HUES64 (cell line): Measurements from ENCODE around the gene SAP25.
"Not testable (repeated sequence)": the region's sequence is repeated elsewhere in the genome, so short reads cannot be mapped to it uniquely, and the experiment has no call there.

ENCODE experiments used
- H3K27ac ChIP-seq: 2 replicates; pipeline ENCODE4 v1.7.0; 2013; ENCODE audit warnings: low read depth, low read length, inconsistent platforms
- H3K27me3 ChIP-seq: 2 replicates; pipeline ENCODE4 v1.6.1; 2013; ENCODE audit warnings: mild to moderate bottlenecking, low read length; ENCODE audit not compliant: insufficient read depth
- H3K36me3 ChIP-seq: 2 replicates; pipeline ENCODE4 v1.6.1; 2013; ENCODE audit warnings: mild to moderate bottlenecking, low read length; ENCODE audit not compliant: insufficient read depth
- H3K4me1 ChIP-seq: 2 replicates; pipeline ENCODE4 v1.6.1; 2013; ENCODE audit warnings: mild to moderate bottlenecking, low read length, moderate library complexity; ENCODE audit not compliant: insufficient read depth
- H3K4me3 ChIP-seq: 2 replicates; pipeline ENCODE4 v1.5.1; 2013; ENCODE audit warnings: mild to moderate bottlenecking, low read length, moderate library complexity
- H3K9ac ChIP-seq: 2 replicates; pipeline ENCODE4 v1.6.1; 2013; ENCODE audit warnings: mild to moderate bottlenecking, low read depth, low read length
- H3K9me3 ChIP-seq: 2 replicates; pipeline ENCODE4 v1.6.1; 2013; ENCODE audit warnings: low read depth, low read length; ENCODE audit not compliant: insufficient read depth
- WGBS: fragments of 150-250, 120-280 bp; methylation state at CpG from one replicate; pipeline ENCODE4 v1.1.7; 2013; ENCODE audit warnings: missing lambda C conversion rate; 5-methylcytosine and 5-hydroxymethylcytosine counted together

SAP25 gene

GRCh38 chr7:100565133-100565571, 8.5 kb downstream of the SAP25 start:
- 97% methylated on average over 10 of the region's 11 CpGs for WGBS
- H3K27me3 ChIP-seq, result peaks cover 9% of the 10 kb centered on the region
- no peaks in the 10 kb centered on the region for H3K9me3 ChIP-seq
- H3K4me3 ChIP-seq, result no peak overlapping the region
- no peak overlapping the region for H3K27ac ChIP-seq
- H3K9ac ChIP-seq, result no peak overlapping the region
- H3K4me1 ChIP-seq, result peaks cover 9% of the 10 kb centered on the region; the same call in 1 of the 2 replicates
- no peaks in the 10 kb centered on the region for H3K36me3 ChIP-seq

GRCh38 chr7:100564405-100564804, 9.3 kb downstream of the SAP25 start:
- H3K4me1 ChIP-seq, H3K27ac ChIP-seq, H3K9me3 ChIP-seq, H3K9ac ChIP-seq, H3K4me3 ChIP-seq, H3K36me3 ChIP-seq, H3K27me3 ChIP-seq: not testable (repeated sequence)
- WGBS, result 89% methylated on average over 6 of the region's 6 CpGs

GRCh38 chr7:100563809-100564400, 9.8 kb downstream of the SAP25 start:
- WGBS, result 47% methylated on average over 12 of the region's 12 CpGs
- H3K27ac ChIP-seq, result no peak overlapping the region
- peaks cover 5% of the 10 kb centered on the region; the same call in 1 of the 2 replicates for H3K4me1 ChIP-seq
- no peaks in the 10 kb centered on the region for H3K36me3 ChIP-seq
- no peak overlapping the region for H3K4me3 ChIP-seq
- H3K27me3 ChIP-seq, result peaks cover 1% of the 10 kb centered on the region; the same call in 1 of the 2 replicates
- no peak overlapping the region for H3K9ac ChIP-seq
- H3K9me3 ChIP-seq, result no peaks in the 10 kb centered on the region

- H3K4me3 ChIP-seq, result no peak overlapping the region
- H3K4me1 ChIP-seq, result peaks cover 4% of the 10 kb centered on the region; the same call in 1 of the 2 replicates
- H3K9ac ChIP-seq, result no peak overlapping the region
- 96% methylated on average over 8 of the region's 8 CpGs for WGBS
- no peak overlapping the region for H3K27ac ChIP-seq
- H3K9me3 ChIP-seq, result no peaks in the 10 kb centered on the region
- H3K27me3 ChIP-seq, result no peaks in the 10 kb centered on the region
- H3K36me3 ChIP-seq, result no peaks in the 10 kb centered on the region
Observed at GRCh38 chr7:100563100-100563564, 10.6 kb downstream of the SAP25 start.

GRCh38 chr7:100562195-100563099, 11.3 kb downstream of the SAP25 start:
- Histone ChIP-seq H3K9ac (no peak overlapping the region), H3K36me3 (no peaks in the 10 kb centered on the region), H3K27me3 (no peaks in the 10 kb centered on the region), H3K4me1 (peaks cover 1% of the 10 kb centered on the region; the same call in 1 of the 2 replicates), H3K9me3 (no peaks in the 10 kb centered on the region), H3K4me3 (no peak overlapping the region), H3K27ac (no peak overlapping the region)
- 93% methylated on average over 26 of the region's 26 CpGs for WGBS

GRCh38 chr7:100561491-100562194, 12.1 kb downstream of the SAP25 start:
- WGBS, result 96% methylated on average over 12 of the region's 12 CpGs
- H3K9me3 ChIP-seq, result no peaks in the 10 kb centered on the region
- H3K36me3 ChIP-seq, result no peaks in the 10 kb centered on the region
- no peak overlapping the region for H3K27ac ChIP-seq
- no peak overlapping the region for H3K9ac ChIP-seq
- H3K27me3 ChIP-seq, result no peaks in the 10 kb centered on the region
- no peak overlapping the region for H3K4me3 ChIP-seq
- H3K4me1 ChIP-seq, result no peaks in the 10 kb centered on the region

- Histone ChIP-seq H3K9me3 (no peaks in the 10 kb centered on the region), H3K27me3 (no peaks in the 10 kb centered on the region), H3K4me3 (no peak overlapping the region), H3K9ac (no peak overlapping the region), H3K36me3 (peaks cover 13% of the 10 kb centered on the region), H3K27ac (no peak overlapping the region), H3K4me1 (no peaks in the 10 kb centered on the region)
- 94% methylated on average over 4 of the region's 4 CpGs for WGBS
Observed at GRCh38 chr7:100559127-100559526, 14.6 kb downstream of the SAP25 start.

GRCh38 chr7:100556541-100556940, 17.2 kb downstream of the SAP25 start:
- 93% methylated on average over 4 of the region's 4 CpGs for whole genome bisulfite sequencing
- Histone ChIP-seq H3K36me3 (peaks cover 15% of the 10 kb centered on the region), H3K27me3 (no peaks in the 10 kb centered on the region), H3K9ac (no peak overlapping the region), H3K9me3 (no peaks in the 10 kb centered on the region), H3K27ac (no peak overlapping the region), H3K4me3 (no peak overlapping the region), H3K4me1 (no peaks in the 10 kb centered on the region)

- Histone ChIP-seq H3K27ac (no peak overlapping the region), H3K36me3 (peaks cover 16% of the 10 kb centered on the region), H3K9ac (no peak overlapping the region), H3K4me1 (no peaks in the 10 kb centered on the region), H3K27me3 (no peaks in the 10 kb centered on the region), H3K9me3 (no peaks in the 10 kb centered on the region), H3K4me3 (no peak overlapping the region)
- WGBS, result 93% methylated on average over 5 of the region's 5 CpGs
Observed at GRCh38 chr7:100555701-100556100, 18.0 kb downstream of the SAP25 start.

- H3K27ac ChIP-seq, result no peak overlapping the region
- no peaks in the 10 kb centered on the region for H3K4me1 ChIP-seq
- no peaks in the 10 kb centered on the region for H3K27me3 ChIP-seq
- WGBS, result 93% methylated on average over 3 of the region's 3 CpGs
- H3K4me3 ChIP-seq, result no peak overlapping the region
- H3K9me3 ChIP-seq, result no peaks in the 10 kb centered on the region
- no peak overlapping the region for H3K9ac ChIP-seq
- H3K36me3 ChIP-seq, result peaks cover 28% of the 10 kb centered on the region
Observed at GRCh38 chr7:100553032-100553431, 20.7 kb downstream of the SAP25 start.

GRCh38 chr7:100552532-100552931, 21.2 kb downstream of the SAP25 start:
- peaks cover 28% of the 10 kb centered on the region for H3K36me3 ChIP-seq
- 95% methylated on average over 2 of the region's 2 CpGs for WGBS
- H3K4me3 ChIP-seq, result no peak overlapping the region
- no peaks in the 10 kb centered on the region for H3K27me3 ChIP-seq
- H3K9me3 ChIP-seq, result no peaks in the 10 kb centered on the region
- no peak overlapping the region for H3K27ac ChIP-seq
- no peak overlapping the region for H3K9ac ChIP-seq
- H3K4me1 ChIP-seq, result no peaks in the 10 kb centered on the region; the same call in 1 of the 2 replicates
